Measurements from ENCODE around the gene PTER.

DNA sequence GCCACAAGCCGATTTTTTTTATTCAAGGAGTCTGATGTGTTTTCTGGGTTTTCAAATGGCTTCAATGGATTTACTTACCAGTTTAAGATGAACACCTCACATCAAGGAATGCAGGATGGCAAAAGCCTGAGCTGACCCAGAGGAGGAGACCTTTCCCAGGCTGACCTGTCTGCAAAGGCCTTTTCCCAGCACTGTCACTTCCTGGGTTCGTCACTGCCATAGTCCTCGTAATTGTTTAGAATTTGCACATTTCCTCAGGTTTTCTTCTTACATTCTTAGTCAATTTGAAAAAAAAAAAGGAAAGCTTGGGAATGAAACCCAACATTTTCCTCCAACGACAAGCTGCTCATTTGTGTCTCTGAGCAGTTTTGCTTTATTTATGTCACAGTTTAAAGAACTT, 42.0 kb downstream of the PTER start:
- TF ChIP-seq, protein P1, sequence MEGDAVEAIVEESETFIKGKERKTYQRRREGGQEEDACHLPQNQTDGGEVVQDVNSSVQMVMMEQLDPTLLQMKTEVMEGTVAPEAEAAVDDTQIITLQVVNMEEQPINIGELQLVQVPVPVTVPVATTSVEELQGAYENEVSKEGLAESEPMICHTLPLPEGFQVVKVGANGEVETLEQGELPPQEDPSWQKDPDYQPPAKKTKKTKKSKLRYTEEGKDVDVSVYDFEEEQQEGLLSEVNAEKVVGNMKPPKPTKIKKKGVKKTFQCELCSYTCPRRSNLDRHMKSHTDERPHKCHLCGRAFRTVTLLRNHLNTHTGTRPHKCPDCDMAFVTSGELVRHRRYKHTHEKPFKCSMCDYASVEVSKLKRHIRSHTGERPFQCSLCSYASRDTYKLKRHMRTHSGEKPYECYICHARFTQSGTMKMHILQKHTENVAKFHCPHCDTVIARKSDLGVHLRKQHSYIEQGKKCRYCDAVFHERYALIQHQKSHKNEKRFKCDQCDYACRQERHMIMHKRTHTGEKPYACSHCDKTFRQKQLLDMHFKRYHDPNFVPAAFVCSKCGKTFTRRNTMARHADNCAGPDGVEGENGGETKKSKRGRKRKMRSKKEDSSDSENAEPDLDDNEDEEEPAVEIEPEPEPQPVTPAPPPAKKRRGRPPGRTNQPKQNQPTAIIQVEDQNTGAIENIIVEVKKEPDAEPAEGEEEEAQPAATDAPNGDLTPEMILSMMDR (conservative IDR thresholded peaks at IDR 0.05; ENCODE audit: low read length): no peak
- no peak for TF ChIP-seq EZH2phosphoT487 (IDR thresholded peaks at IDR 0.05; ENCODE audit: borderline replicate concordance, low read depth, low read length)

Data from OCI-LY7 (cell line).